HG03571 (cell line): ENCODE data around the gene SIRT2.
"Not testable (repeated sequence)": the region's sequence is repeated elsewhere in the genome, so short reads cannot be mapped to it uniquely, and the experiment has no call there.

Source experiments
- ATAC-seq: cut with Tn5 transposase; IDR thresholded peaks from one replicate; pipeline ENCODE4 v1.9.1; 2021; ENCODE audit not compliant: unreplicated experiment

Gene SIRT2

DNA sequence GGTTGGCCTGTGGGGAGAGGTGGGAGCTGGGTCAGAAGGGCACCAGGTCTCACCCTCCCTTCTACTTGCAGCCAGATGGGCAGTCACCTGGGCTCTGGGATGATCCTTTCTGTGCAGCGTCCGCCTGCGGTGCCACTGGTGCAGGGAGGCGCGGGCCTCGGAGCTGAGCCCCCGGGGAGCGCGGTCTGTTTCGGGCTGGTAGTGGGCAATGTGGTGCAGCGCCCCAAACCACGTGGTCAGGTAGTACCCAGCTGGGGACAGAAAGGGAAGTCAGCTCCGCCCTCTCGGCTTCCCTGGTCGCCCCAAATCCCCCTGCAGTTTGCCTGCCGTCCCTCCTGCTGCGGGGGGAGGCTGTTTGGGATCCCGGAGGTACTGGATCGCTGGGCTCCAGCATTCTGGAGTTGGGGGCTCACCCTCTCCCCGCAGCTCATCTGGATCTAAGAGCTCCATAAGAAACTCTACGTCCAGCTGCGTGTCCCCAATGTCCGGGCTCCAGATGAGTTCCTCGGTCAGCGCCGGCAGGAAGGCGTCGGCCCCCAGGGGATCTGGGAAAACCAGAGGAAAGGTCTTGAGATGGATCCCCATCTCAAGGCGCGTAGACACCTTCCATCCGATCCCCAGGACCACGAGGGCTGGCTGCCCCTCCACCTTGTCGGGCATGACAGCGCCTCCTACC is 30.1 kb downstream of the SIRT2 start:
- no peak for ATAC-seq

- ATAC-seq = no peak
Measured at GRCh38 chr19:38868551-38868950, 30.9 kb downstream of the SIRT2 start.

DNA sequence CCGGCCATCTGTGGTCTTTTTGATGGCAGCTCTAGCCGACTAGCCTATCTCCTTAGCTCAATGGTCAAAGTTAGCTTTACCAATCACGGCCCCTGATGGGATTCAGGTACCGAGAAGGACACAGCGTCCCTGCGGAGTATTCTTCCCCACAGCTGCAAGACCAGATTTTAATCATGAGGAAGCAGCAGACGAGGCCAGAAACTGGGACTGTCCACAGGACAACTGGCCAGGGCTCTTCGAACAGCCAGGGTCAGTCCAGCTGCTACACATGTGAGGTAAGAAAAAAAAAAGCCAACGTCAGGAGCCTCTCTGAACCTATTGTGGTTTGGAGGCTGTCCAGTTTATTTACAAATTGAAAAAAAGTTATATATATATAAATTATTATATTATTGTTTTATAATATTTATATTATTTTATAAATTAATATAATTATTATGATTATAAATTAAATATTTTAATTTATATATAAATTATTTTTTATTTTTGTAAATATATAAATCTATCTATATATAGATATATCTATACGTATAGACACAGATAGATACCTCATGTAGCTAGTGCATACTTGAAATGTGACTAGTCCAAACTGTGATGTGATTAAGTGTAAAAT is 32.1 kb downstream of the SIRT2 start:
- no peak for ATAC-seq

GRCh38 chr19:38862321-38863059 is 36.9 kb downstream of the SIRT2 start:
- no peak for ATAC-seq

DNA sequence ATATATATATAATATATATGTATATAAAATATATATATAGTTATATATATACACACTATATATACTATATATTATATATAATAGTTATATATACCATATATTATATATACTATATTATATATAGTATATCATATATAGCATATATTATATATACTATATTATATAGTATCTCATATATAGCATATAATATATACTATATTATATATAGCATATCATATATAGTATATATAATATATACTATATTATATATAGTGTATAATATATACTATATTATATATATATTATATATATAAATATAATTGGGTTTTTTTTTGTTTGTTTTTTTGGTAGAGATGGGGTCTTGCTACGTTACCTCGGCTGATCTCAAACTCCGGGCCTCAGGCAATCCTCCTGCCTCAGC is 38.0 kb downstream of the SIRT2 start:
- no peak for ATAC-seq

DNA sequence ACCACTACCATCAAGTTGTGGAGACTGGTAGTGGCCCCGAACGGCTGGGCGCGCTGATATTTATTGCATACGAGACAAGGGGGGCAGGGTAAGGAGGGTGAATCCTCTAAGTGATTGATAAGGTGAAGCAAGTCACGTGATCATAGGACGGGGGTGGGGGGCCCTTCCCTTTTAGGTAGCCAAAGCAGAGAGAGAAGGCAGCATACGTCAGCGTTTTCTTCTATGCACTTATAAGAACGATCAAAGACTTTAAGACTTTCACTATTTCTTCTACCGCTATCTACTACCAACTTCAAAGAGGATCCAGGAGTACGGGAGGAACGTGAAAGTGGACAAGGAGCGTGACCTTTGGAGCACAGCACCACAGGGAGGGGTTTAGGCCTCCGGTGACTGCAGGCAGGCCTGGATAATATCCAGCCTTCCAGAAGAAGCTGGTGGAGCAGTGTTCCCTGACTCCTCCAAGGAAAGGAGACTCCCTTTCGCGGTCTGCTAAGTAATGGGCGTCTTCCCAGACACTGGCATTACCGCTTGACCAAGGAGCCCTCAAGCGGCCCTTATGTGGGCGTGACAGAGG is 39.7 kb downstream of the SIRT2 start:
- not testable (repeated sequence) for ATAC-seq

GRCh38 chr19:38856813-38857212 is 42.6 kb downstream of the SIRT2 start:
- no peak for ATAC-seq

GRCh38 chr19:38855751-38856150 is 43.7 kb downstream of the SIRT2 start:
- not testable (repeated sequence) for ATAC-seq

GRCh38 chr19:38854961-38855360 is 44.5 kb downstream of the SIRT2 start:
- ATAC-seq = not testable (repeated sequence)

DNA sequence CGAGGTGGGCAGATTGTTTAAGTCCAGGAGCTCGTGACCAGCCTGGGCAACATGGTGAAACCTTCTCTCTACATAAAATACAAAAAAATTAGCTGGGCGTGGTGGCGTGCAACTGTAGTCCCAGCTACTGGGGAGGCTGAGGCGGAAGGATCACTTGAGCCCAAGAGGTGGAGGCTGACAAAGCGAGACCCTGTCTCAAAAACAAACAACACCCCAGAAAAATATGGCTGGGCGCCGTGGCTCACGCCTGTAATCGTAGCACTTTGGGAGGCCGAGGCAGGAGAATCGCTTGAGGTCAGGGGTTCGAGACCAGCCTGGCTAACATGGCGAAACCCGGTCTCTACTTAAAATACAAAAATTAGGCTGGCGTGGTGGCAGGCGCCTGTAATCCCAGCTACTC is 46.2 kb downstream of the SIRT2 start:
- ATAC-seq = no peak

GRCh38 chr19:38852231-38853044 is 47.0 kb downstream of the SIRT2 start:
- ATAC-seq = no peak

GRCh38 chr19:38851622-38852230 is 47.7 kb downstream of the SIRT2 start:
- ATAC-seq = peak; percentile 30

- ATAC-seq = no peak
Measured at GRCh38 chr19:38850976-38851621, 48.3 kb downstream of the SIRT2 start.

- ATAC-seq = peak; percentile 62
Measured at GRCh38 chr19:38850436-38850975, 48.9 kb downstream of the SIRT2 start.

DNA sequence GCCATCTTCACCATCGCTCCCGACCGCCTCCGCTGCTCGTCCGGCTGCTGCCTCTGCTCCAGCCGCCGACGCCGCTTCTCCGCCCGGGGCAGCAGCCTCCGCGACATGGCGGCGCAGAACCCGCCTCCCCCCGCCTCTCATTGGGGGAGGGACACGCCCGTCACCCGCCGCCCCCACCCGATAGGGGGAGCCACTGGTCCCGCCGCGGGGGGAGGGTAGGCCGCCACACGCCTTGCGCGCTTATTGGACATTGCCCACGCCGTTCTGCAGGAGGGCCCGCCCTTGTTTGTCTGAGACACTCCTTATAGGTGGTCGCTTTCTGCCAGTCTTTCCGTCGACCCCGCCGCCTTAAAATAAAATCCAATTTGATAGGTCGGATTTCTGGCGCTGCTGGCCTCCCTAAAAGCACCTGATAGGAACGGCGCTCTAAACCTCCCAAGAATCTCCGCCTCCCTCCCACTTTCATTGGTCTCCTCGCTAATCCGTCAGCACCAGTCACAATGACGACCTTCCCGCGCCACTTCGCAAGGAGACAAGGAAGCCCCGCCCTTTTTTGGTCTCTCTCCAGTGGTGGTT is 49.5 kb downstream of the SIRT2 start, which contains the start of gene HNRNPL:
HNRNPL (minus strand) TSS at position 127 of the 576 bp plus-strand sequence; CDS start at position 107, 20 bp downstream.
- ATAC-seq = peak; percentile 48

DNA sequence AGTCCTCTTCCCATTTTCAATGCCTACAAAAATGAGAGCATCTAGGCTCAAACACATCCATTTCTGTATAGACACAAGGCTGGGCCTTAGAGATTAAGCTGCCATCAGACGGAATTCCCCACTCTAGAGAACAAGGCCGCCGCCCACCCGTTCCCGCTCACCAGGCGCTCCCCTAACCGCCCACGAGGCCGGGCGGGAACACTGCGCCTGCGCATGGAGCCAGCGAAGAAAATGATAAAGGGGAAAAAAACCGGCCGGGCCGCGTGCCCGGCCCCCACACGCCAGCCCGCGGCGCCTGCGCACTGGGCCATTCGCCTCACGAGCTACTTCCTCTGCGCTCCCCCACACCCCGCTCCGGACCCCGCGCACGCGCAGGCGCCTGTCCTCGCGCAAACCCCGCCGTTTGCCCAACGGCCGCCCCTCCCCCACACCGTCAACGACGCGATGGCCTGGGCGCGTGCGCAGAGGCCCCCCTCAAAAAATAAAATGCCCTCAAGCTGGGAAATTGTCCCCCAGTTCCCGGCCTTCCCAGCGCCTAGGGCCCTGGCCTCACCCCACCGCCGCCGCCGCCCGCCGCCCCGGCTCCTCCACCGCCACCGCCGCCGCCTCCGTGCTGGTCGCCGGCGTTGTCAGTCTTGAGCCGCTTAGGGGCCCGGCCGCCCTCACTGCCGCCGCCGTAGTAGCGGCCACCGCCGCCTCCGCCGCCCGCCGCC is 50.1 kb downstream of the SIRT2 start:
- peak; percentile 15 for ATAC-seq

DNA sequence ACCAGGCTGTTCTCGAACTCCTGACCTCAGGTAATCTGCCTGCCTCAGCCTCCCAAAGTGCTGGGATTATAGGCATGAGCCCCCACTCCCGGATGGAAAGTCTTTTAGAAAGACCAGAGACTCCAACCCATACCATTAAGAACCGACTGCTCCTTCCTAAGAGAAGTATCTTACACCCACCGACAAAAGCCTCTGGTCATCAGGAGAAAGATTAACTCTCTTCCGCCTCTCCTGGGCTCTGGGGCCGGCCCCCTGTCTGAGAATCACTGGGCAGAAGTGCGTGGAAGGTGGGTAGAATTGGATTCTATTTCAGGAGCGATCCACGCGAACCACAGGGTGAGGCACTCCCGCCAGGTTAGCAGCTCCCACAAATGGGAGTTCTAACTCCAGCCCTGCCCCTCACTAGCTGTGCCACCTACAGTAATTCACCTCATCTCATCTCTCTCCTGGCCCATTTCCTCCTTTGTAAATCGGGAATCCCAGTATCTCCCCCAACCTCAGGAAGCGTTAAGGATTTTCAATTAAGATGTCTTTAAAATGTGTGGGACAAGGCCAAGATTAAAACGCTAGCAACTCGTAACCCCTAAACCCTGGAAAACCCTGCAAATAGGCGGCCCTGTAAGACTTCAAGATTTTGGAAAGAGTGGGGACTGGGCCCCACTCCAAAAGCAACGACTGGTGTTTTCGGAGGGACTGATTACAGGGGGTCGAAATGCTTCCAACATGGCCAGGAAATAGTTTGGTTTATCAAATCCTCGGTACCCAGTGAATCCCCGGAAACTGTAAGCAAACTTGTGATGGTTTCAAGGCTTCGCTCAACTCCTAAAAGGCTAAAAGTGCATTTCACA is 50.9 kb downstream of the SIRT2 start:
- ATAC-seq = no peak

DNA sequence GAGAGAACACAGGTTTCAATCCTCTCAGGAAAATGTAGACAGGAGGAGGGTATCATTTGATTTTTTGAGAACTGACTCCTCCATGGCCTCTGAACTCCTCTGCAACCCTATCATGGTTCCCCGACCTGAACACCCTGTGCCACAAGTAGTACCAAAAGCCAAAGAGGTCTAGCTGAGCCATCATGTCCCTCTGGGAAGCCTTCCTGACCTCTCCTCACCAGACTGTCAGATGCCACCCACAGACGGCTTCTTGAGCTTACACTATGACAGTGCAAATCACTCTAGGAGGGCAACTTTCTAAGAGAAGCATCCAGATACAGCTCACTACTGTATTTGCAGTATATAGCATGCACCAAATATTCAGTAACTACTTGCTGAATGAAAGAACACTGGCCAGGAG is 53.3 kb downstream of the SIRT2 start:
- no peak for ATAC-seq
